ENCODE results near the gene HACL1. TPM values are rescaled to one million over a fixed set of nuclear protein-coding genes. Genes with fewer than 3 reads are reported as not detected.

Gene HACL1
- total RNA-seq, 2 donors from 2014 or later, result 12.3 to 13.2 TPM

DNA sequence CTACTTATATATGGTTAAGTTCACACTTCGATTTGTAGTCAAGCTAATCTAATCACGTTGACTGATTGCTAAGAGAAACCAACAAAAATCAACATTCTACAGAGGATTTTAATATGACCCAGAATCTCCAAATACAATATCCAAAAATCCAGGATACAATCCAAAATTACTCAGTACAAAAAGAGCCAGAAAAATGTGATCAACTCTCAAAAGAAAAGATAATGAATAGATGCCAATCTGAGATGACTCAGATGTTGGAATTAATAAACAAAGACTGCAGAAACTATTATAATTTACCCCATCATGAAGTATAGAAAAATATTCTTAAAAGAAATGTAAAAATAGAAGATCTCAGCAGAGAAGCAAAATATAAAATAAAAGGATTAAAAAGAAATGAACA lies 22.3 kb downstream of the HACL1 start:
- H3K27me3 ChIP-seq, result no peaks in the 10 kb centered on the region
- no peak overlapping the region for H3K27ac ChIP-seq
- no peak for DNase-seq (ENCODE audit: low spot score)
- peaks cover 27% of the 10 kb centered on the region for H3K36me3 ChIP-seq
- no peaks in the 10 kb centered on the region for H3K9me3 ChIP-seq
- H3K4me3 ChIP-seq, result no peak overlapping the region
- peaks cover 0 to 6% of the 10 kb centered on the region in 2 donors for H3K4me1 ChIP-seq
- TF ChIP-seq, protein P1, sequence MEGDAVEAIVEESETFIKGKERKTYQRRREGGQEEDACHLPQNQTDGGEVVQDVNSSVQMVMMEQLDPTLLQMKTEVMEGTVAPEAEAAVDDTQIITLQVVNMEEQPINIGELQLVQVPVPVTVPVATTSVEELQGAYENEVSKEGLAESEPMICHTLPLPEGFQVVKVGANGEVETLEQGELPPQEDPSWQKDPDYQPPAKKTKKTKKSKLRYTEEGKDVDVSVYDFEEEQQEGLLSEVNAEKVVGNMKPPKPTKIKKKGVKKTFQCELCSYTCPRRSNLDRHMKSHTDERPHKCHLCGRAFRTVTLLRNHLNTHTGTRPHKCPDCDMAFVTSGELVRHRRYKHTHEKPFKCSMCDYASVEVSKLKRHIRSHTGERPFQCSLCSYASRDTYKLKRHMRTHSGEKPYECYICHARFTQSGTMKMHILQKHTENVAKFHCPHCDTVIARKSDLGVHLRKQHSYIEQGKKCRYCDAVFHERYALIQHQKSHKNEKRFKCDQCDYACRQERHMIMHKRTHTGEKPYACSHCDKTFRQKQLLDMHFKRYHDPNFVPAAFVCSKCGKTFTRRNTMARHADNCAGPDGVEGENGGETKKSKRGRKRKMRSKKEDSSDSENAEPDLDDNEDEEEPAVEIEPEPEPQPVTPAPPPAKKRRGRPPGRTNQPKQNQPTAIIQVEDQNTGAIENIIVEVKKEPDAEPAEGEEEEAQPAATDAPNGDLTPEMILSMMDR (IDR thresholded peaks at IDR 0.05), result no peak

GRCh38 chr3:15578289-15578867 lies 23.0 kb downstream of the HACL1 start:
- H3K27me3 ChIP-seq, result no peaks in the 10 kb centered on the region
- no peak overlapping the region for H3K4me3 ChIP-seq
- no peak overlapping the region for H3K27ac ChIP-seq
- TF ChIP-seq, protein P1 (IDR thresholded peaks at IDR 0.05), result no peak
- no peaks in the 10 kb centered on the region for H3K9me3 ChIP-seq
- peaks cover 0 to 6% of the 10 kb centered on the region in 2 donors for H3K4me1 ChIP-seq
- H3K36me3 ChIP-seq, result peaks cover 28% of the 10 kb centered on the region
- no peak for DNase-seq (ENCODE audit: low spot score)

- no peak for DNase-seq (ENCODE audit: low spot score)
- H3K27me3 ChIP-seq, result no peaks in the 10 kb centered on the region
- no peaks in the 10 kb centered on the region for H3K9me3 ChIP-seq
- H3K4me3 ChIP-seq, result no peak overlapping the region
- H3K27ac ChIP-seq, result no peak overlapping the region
- peaks cover 0 to 6% of the 10 kb centered on the region in 2 donors for H3K4me1 ChIP-seq
- TF ChIP-seq, protein P1 (IDR thresholded peaks at IDR 0.05), result no peak
- H3K36me3 ChIP-seq, result peaks cover 27% of the 10 kb centered on the region
These were observed 24.9 kb downstream of the HACL1 start for GRCh38 chr3:15576475-15576874.

DNA sequence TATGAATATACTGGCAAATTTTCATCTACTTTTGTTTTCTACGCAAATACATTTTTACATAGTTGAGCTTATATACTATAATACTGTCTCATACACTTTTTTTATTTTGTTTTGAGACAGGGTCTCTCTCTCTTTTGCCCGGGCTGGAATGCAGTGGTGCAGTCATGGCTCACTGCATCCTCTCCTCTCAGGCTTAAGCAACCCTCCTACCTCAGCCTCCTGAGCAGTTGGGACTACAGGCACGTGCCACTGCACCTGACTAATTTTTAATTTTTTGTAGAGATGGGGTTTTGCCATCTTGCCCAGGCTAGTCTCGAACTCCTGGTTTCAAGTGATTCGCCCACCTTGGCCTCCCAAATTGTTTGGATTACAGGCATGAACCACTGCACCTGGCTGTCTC lies 25.9 kb downstream of the HACL1 start:
- Histone ChIP-seq H3K27ac (no peak overlapping the region), H3K4me3 (no peak overlapping the region), H3K9me3 (no peaks in the 10 kb centered on the region), H3K36me3 (peaks cover 26% of the 10 kb centered on the region), H3K27me3 (no peaks in the 10 kb centered on the region), H3K4me1 (peaks cover 0 to 6% of the 10 kb centered on the region in 2 donors)
- DNase-seq (ENCODE audit: low spot score), result no peak
- TF ChIP-seq, protein P1 (IDR thresholded peaks at IDR 0.05), result no peak

DNA sequence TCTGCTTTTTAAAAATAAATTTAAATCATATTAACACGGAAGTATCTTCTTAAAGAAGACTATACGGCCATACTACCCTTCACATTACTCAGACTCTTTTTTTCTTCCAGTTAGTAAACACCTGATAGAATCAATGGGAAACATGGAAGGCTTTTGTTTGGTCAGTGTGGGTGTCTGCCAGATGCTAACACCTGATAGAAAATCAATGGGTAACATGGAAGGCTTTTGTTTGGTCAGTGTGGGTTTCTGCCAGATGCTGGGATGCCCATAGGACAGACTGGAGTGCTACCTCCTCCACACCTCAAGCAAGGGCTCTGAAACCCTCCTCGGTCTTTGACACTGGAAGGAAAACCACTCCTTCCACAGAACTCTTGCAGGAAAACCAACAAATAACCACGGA lies 29.2 kb downstream of the HACL1 start:
- H3K4me1 ChIP-seq, result no peaks in the 10 kb centered on the region
- no peak overlapping the region for H3K4me3 ChIP-seq
- no peak for DNase-seq (ENCODE audit: low spot score)
- TF ChIP-seq, protein P1 (IDR thresholded peaks at IDR 0.05), result no peak
- no peak overlapping the region for H3K27ac ChIP-seq
- no peaks in the 10 kb centered on the region for H3K9me3 ChIP-seq
- H3K36me3 ChIP-seq, result peaks cover 44% of the 10 kb centered on the region
- H3K27me3 ChIP-seq, result no peaks in the 10 kb centered on the region

GRCh38 chr3:15563190-15563589 lies 38.2 kb downstream of the HACL1 start:
- Histone ChIP-seq H3K27ac (no peak overlapping the region), H3K4me3 (no peak overlapping the region), H3K4me1 (no peaks in the 10 kb centered on the region), H3K36me3 (peaks cover 68% of the 10 kb centered on the region), H3K9me3 (no peaks in the 10 kb centered on the region), H3K27me3 (no peaks in the 10 kb centered on the region)
- DNase-seq (ENCODE audit: low spot score), result no peak
- TF ChIP-seq, protein P1 (IDR thresholded peaks at IDR 0.05), result no peak

All from right atrium auricular region (tissue), 2 donors.